ENCODE data around the gene PARVA.

PARVA gene

DNA sequence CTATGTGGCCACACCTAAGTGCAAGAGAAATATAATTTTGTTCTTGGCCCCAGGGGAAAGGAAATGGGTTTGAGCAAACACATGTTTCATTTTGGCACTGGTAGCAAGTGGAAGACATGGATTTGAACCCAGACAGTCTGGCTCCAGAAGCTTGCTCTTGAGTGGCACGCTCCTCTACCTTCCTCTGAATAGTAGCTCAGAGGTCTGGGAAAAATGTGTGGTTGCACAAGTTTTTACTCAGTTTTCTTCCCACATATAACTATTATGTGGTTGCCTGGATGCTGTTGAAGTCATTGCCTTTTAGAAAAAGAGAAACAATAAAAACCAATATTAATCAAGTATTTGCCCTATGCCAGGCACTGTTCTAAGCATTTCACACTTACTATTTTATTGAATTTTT is 16.3 kb downstream of the PARVA start:
- TF ChIP-seq, protein P1, sequence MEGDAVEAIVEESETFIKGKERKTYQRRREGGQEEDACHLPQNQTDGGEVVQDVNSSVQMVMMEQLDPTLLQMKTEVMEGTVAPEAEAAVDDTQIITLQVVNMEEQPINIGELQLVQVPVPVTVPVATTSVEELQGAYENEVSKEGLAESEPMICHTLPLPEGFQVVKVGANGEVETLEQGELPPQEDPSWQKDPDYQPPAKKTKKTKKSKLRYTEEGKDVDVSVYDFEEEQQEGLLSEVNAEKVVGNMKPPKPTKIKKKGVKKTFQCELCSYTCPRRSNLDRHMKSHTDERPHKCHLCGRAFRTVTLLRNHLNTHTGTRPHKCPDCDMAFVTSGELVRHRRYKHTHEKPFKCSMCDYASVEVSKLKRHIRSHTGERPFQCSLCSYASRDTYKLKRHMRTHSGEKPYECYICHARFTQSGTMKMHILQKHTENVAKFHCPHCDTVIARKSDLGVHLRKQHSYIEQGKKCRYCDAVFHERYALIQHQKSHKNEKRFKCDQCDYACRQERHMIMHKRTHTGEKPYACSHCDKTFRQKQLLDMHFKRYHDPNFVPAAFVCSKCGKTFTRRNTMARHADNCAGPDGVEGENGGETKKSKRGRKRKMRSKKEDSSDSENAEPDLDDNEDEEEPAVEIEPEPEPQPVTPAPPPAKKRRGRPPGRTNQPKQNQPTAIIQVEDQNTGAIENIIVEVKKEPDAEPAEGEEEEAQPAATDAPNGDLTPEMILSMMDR (IDR thresholded peaks at IDR 0.05; ENCODE audit: extremely low read depth, insufficient read depth, missing control alignments), result no peak
- DNase-seq (ENCODE audit: low spot score), result no peak
- in situ Hi-C loops (cut with MboI; ENCODE audit: low pct_unique_long_range_greater_than_20kb, low sequenced_read_pairs, unreplicated experiment), result no loop called here

DNA sequence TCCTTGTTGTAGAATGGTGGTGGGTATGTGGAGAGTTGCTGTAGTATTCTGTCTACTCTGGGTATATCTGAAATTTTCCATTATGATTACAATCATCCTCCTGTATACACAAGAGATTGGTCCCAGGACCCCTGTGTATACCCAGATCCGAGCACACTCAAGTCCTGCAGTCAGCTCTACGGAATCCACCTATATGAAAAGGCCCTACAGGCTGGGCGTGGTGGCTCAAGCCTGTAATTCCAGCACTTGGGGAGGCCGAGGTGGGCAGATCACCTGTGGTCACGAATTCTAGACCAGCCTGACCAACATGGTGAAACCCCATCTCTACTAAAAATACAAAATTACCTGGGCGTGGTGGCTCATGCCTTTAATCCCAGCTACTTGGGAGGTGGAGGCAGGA is 17.2 kb downstream of the PARVA start:
- TF ChIP-seq, protein P1 (IDR thresholded peaks at IDR 0.05; ENCODE audit: extremely low read depth, insufficient read depth, missing control alignments), result no peak
- no peak for DNase-seq (ENCODE audit: low spot score)
- in situ Hi-C loops (cut with MboI; ENCODE audit: low pct_unique_long_range_greater_than_20kb, low sequenced_read_pairs, unreplicated experiment), result no loop called here

DNA sequence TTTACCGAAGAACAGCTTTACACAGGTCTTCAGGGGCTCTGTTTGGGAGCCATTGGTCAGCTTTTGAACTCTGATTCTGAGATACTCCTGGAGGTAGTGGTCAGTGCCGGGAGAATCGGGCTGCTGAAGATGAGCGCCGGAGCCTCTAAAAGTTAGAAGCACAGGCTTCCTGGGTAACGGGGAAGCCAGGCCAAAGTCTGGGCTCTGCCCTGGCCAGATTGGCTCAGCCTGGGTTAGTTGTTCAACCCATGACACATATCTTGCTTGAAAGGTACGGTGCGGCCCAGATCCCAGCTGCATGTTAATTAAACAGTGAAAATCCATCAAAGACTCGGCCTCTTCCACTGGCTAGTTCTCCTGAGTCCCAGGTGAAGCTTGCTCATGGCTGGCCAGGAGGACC is 18.0 kb downstream of the PARVA start:
- TF ChIP-seq, protein P1 (IDR thresholded peaks at IDR 0.05; ENCODE audit: extremely low read depth, insufficient read depth, missing control alignments), result no peak
- DNase-seq (ENCODE audit: low spot score), result no peak
- in situ Hi-C loops (cut with MboI; ENCODE audit: low pct_unique_long_range_greater_than_20kb, low sequenced_read_pairs, unreplicated experiment), result no loop called here

DNA sequence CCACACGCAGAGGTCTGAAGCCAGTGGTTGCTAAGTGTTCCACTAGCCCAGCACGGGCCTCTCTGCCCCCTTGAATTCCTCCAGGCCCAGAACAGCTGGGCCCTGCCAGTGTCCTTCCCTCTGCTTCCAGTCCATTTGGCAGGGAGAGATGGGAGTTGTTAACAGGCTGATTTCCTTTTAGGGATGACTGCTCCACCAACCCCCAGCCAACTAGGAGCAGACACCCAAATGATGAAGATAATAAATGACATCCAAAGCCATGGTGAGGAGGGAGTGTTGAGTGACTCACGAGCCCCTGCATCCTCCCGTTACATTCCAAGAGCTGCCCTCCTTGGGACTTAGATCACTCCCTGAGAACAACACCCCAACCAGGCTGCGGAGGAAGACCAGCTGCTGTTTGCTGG is 20.6 kb downstream of the PARVA start:
- no peak for DNase-seq (ENCODE audit: low spot score)
- TF ChIP-seq, protein P1 (IDR thresholded peaks at IDR 0.05; ENCODE audit: extremely low read depth, insufficient read depth, missing control alignments), result no peak
- in situ Hi-C loops (cut with MboI; ENCODE audit: low pct_unique_long_range_greater_than_20kb, low sequenced_read_pairs, unreplicated experiment), result no loop called here

DNA sequence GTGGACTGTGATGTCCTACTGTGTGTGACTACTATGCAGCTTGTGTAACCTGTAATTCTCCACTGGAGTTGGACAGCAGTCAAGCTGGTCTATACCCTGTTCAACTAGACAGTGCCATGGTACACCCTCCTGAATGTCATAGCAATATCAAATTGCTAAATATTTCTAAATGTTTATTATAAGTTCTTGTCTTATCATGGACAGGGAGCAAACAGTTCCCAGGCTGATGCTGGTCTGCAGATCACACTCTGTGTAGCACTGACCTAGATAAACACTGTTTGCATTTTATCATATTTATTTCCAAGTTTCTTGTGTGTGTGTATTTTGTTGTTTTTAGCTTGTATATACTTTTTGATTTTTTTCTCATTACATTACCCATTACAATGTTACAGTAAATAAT is 22.0 kb downstream of the PARVA start:
- TF ChIP-seq, protein P1 (IDR thresholded peaks at IDR 0.05; ENCODE audit: extremely low read depth, insufficient read depth, missing control alignments), result no peak
- in situ Hi-C loops (cut with MboI; ENCODE audit: low pct_unique_long_range_greater_than_20kb, low sequenced_read_pairs, unreplicated experiment), result no loop called here
- no peak for DNase-seq (ENCODE audit: low spot score)

DNA sequence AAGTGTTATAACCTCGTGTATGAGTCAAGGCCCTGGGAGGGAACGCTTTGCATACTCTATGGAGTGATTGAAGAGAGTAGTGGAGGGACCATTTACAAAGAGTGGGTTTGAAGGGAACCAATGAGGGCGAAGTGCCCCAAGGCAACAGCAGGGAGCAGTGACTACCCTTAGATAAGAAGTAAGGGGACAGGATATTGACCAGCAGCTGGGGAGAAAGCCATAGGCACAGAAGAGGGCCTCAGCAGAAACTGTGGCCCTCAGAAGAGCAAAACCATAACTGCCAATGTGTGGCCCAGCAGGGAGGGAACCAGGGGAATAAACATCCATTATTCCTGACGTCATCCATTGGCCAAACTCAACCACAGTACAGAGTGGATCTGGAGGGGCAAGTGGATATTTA is 24.7 kb downstream of the PARVA start:
- in situ Hi-C loops (cut with MboI; ENCODE audit: low pct_unique_long_range_greater_than_20kb, low sequenced_read_pairs, unreplicated experiment), result no loop called here
- TF ChIP-seq, protein P1 (IDR thresholded peaks at IDR 0.05; ENCODE audit: extremely low read depth, insufficient read depth, missing control alignments), result no peak

DNA sequence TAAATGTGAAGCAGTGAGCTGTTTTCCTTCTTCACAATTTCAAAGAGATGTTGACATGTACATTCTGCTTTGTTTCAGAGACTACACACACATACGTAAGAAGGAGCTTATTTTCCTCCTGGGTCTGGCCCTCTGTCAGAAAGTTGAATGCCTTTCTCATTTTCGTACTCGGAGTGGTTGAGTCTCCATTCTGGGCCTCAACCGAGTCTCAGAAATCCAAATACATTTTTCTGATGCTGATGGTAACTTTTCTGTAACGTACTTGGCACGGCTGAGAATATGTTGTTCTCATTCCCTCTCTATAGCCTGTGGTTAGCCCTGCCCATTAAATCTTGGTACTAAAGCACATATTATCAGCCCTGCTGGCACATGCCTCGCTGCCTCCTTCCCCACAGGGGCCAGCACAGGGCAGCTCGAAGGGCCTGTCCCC is 25.3 kb downstream of the PARVA start:
- in situ Hi-C loops (cut with MboI; ENCODE audit: low pct_unique_long_range_greater_than_20kb, low sequenced_read_pairs, unreplicated experiment), result no loop called here
- DNase-seq (ENCODE audit: low spot score), result no peak
- TF ChIP-seq, protein P1 (IDR thresholded peaks at IDR 0.05; ENCODE audit: extremely low read depth, insufficient read depth, missing control alignments), result no peak

More for the DNA sequence above, 24.7 kb downstream of the PARVA start:
- no peak for DNase-seq (ENCODE audit: low spot score)
